Testis (tissue), 3 donors: Measurements from ENCODE around the gene PMS2. TPM values are rescaled to one million over a fixed set of nuclear protein-coding genes. Genes with fewer than 3 reads are reported as not detected.

Experiments used
- DNase-seq: peaks from one replicate; pipeline ENCODE4 v3.0.0-alpha.2; 2019
- H3K27ac ChIP-seq, 2 donors: fragments of 200-600 bp; sonication (generic); one replicate each; pipeline ENCODE4 v1.5.1; 2019
- H3K27me3 ChIP-seq: fragments of 200-600 bp; sonication (generic); one replicate; pipeline ENCODE4 v1.5.1; 2019
- H3K36me3 ChIP-seq: fragments of 200-600 bp; sonication (generic); one replicate; pipeline ENCODE4 v1.5.1; 2017; ENCODE audit warnings: low read depth; ENCODE audit errors: missing control alignments
- H3K4me1 ChIP-seq: fragments of 200-600 bp; sonication (generic); one replicate; pipeline ENCODE4 v1.5.1; 2019
- H3K4me3 ChIP-seq, 2 donors: fragments of 200-600 bp; sonication (generic); one replicate each; pipeline ENCODE4 v1.5.1; 2017 to 2019
- H3K9me3 ChIP-seq: fragments of 200-600 bp; sonication (generic); one replicate; pipeline ENCODE4 v1.5.1; 2017
- POLR2A ChIP-seq: fragments of 450-650 bp; IDR thresholded peaks from one replicate; pipeline ENCODE4 v1.6.1; 2017; ENCODE audit warnings: antibody characterized with exemption, mild to moderate bottlenecking, moderate library complexity
- WGBS, 2 donors: methylation state at CpG; one replicate each; pipeline ENCODE4 v1.1.5; 2018; 5-methylcytosine and 5-hydroxymethylcytosine counted together
- intact Hi-C: fragments of 100-400 bp; cut with DNase I; formaldehyde crosslinking; loops from one replicate; pipeline ENCODE4 v1.15.1; 2023; ENCODE audit warnings: low total_unique reads
- polyA plus RNA-seq: library from polyadenylated mRNA; stranded (reverse); fragments of 350-450 nt; fragmentation: Illumina TruSeq; extraction: RNeasy Lipid Tissue Mini Kit (QIAGEN cat#74804); gene quantifications from one replicate; pipeline ENCODE4 v1.2.3, GENCODE V29; 2014; ENCODE audit warnings: low read depth, low replicate concordance; ENCODE audit not compliant: insufficient read depth
- total RNA-seq, 2 donors: library from RNA; depleted of rRNA; stranded (reverse); fragments of >200 nt; gene quantifications; one replicate each; pipeline ENCODE4 v1.2.3, GENCODE V29; 2016
- TF ChIP-seq, protein P1 (sequence below), 3 experiments: fragments of 450-650 bp in 2 of 3; fragments of 200-600 bp in 1 of 3; sonication (generic) in 1 of 3; IDR thresholded peaks; one replicate each; pipeline ENCODE4 v1.5.1; 2016 to 2019; ENCODE audit warnings: antibody characterized with exemption in 3 of 3, mild to moderate bottlenecking in 2 of 3, moderate library complexity in 1 of 3

PMS2 gene
- total and polyA plus RNA-seq, 3 donors from 2014 or later = 9.2 to 13.3 (median 9.9) TPM

DNA sequence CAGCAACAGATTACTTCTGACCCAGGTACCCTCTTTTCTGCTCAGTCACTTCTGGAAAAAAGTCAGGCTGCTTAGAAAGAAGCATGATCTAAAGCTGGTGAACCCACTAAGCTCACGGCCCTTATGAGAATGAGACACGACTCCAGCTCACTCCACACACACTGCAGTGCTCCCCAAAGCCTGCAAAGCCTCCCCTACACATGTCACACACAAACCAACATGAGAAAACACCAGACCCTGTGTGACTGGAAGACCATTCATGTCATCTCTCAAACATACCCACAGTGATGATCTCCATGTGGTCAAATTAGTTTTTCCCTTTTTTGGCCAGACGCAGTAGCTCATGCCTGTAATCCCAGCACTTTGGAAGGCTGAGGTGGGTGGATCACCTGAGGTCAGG lies 22.7 kb upstream of the PMS2 start:
- 91% methylated on average over 3 of the region's 3 CpGs for WGBS, 2 donors
- H3K4me1 ChIP-seq = no peaks in the 10 kb centered on the region
- no peak for DNase-seq
- no peaks in the 10 kb centered on the region for H3K27me3 ChIP-seq
- TF ChIP-seq POLR2A = no peak
- TF ChIP-seq, protein P1, sequence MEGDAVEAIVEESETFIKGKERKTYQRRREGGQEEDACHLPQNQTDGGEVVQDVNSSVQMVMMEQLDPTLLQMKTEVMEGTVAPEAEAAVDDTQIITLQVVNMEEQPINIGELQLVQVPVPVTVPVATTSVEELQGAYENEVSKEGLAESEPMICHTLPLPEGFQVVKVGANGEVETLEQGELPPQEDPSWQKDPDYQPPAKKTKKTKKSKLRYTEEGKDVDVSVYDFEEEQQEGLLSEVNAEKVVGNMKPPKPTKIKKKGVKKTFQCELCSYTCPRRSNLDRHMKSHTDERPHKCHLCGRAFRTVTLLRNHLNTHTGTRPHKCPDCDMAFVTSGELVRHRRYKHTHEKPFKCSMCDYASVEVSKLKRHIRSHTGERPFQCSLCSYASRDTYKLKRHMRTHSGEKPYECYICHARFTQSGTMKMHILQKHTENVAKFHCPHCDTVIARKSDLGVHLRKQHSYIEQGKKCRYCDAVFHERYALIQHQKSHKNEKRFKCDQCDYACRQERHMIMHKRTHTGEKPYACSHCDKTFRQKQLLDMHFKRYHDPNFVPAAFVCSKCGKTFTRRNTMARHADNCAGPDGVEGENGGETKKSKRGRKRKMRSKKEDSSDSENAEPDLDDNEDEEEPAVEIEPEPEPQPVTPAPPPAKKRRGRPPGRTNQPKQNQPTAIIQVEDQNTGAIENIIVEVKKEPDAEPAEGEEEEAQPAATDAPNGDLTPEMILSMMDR (IDR thresholded peaks at IDR 0.05) = no peak
- no peak overlapping the region for H3K27ac ChIP-seq
- no peaks in the 10 kb centered on the region for H3K9me3 ChIP-seq
- intact Hi-C loops = no loop called here
- no peak overlapping the region for H3K4me3 ChIP-seq
- no peaks in the 10 kb centered on the region for H3K36me3 ChIP-seq

DNA sequence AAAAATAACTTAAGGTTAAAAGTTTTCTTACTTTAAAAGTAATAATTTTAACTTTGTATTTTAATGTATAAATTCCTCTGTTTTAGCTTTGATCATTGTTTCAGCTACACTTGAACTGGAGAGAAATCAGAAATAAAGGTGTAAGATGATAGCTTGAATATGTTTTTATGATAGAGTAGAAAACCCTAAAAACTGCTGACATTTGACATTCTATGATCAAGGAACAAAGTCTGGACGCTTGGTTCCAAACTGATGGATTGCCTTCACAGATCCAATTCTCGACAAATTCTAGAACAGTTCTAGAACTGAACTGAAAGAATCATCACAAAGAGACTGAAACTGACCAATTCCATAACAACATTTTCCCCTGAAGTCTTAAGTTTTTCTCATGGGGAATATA lies 22.1 kb upstream of the PMS2 start, which contains the start of gene ANKRD61:
TSS of gene ANKRD61 (plus strand) at position 389 of the 400 bp plus-strand sequence. CDS start at position 389, 0 bp downstream.
- WGBS, 2 donors = 91 to 92% methylated on average over 2 of the region's 2 CpGs
- Histone ChIP-seq H3K9me3 (no peaks in the 10 kb centered on the region), H3K36me3 (no peaks in the 10 kb centered on the region), H3K4me1 (no peaks in the 10 kb centered on the region), H3K27ac (no peak within 1 kb of the TSS), H3K27me3 (no peaks in the 10 kb centered on the region), H3K4me3 (no peak within 1 kb of the TSS)
- intact Hi-C loops = no loop called here
- no peak for DNase-seq
- TF ChIP-seq, protein P1 (IDR thresholded peaks at IDR 0.05) = no peak
- no peak for TF ChIP-seq POLR2A

DNA sequence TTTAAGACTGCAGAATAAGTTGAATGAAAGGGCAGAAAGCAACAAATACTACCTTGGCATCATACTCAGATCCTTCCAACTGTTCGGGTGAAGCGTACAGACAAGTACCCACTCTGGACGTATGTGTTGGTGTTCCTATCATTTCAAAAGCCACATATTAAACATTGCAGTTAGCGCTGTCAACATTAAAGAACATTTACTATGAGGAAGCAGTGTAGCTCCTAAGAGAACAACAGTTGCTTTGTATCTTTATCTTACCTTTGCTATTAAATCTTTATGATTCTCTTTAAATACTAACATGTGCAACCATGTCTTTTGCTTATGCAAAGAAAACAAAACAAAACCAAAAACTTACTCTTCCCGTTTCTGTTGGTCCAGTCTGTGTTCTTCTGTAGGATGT lies 19.7 kb upstream of the PMS2 start:
- Histone ChIP-seq H3K9me3 (no peaks in the 10 kb centered on the region), H3K4me1 (no peaks in the 10 kb centered on the region), H3K36me3 (no peaks in the 10 kb centered on the region), H3K27ac (no peak overlapping the region), H3K27me3 (no peaks in the 10 kb centered on the region), H3K4me3 (no peak overlapping the region)
- no peak for TF ChIP-seq POLR2A
- TF ChIP-seq, protein P1 (IDR thresholded peaks at IDR 0.05) = no peak
- no peak for DNase-seq
- WGBS, 2 donors = 91 to 94% methylated on average over 5 of the region's 5 CpGs
- intact Hi-C loops = no loop called here

DNA sequence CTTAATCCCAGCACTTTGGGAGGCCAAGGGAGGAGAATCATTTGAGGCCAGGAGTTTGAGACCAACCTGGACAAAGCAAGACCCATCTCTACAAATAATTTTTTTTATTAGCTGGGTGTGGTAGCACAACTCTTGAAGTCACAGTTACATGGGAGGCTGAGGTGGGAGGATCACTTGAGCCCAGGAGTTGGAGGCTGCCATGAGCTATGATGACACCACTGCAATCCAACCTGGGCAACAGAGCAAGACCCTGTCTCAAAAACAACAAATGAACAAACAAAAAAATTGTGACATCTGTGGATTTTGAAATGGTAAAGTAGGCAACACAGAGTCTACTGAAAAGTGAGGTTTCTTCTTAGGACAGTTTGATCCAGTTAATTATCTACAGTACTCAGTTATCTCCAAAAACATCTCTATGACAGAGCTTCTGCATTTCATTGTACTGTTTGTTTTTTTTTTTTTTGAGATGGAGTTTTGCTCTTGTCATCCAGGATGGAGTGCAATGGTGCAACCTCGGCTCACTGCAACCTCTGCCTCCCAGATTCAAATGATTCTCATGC lies 19.0 kb upstream of the PMS2 start:
- intact Hi-C loops = no loop called here
- Histone ChIP-seq H3K27ac (no peak overlapping the region), H3K9me3 (no peaks in the 10 kb centered on the region), H3K27me3 (no peaks in the 10 kb centered on the region), H3K36me3 (no peaks in the 10 kb centered on the region), H3K4me3 (no peak overlapping the region), H3K4me1 (no peaks in the 10 kb centered on the region)
- DNase-seq = no peak
- 93 to 100% methylated on average over 1 of the region's 1 CpG for WGBS, 2 donors
- TF ChIP-seq POLR2A = no peak
- TF ChIP-seq, protein P1 (IDR thresholded peaks at IDR 0.05) = no peak

DNA sequence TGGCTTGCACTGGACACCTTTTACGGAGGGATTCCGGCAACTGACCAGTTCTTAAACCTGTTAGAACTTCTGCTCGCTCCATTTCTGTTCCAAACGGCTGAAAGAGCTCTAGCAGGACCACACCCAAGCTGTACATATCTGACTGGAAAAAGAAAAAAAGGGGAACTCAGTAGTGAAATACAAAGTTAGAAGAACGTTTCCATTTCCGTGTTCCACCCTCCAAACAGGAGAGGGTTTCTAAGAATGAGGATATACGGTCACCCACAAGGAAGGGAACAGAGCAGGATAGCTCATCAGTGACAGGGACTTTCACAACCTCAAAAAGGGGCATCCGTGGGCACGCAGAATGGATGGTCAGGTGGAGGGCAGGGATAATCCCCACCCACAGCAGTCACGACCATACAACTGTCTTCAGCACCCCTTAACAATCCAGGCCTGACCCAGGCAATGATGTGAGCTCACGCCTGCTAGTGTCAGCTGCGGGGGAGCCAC lies 18.0 kb upstream of the PMS2 start:
- no peak for TF ChIP-seq POLR2A
- peak overlapping the region in 1 of 2 donors; percentile 32 for H3K27ac ChIP-seq
- H3K36me3 ChIP-seq = no peaks in the 10 kb centered on the region
- intact Hi-C loops = no loop called here
- no peaks in the 10 kb centered on the region for H3K4me1 ChIP-seq
- no peak overlapping the region for H3K4me3 ChIP-seq
- WGBS, 2 donors = 87 to 88% methylated on average over 12 of the region's 12 CpGs
- DNase-seq = no peak
- H3K9me3 ChIP-seq = no peaks in the 10 kb centered on the region
- no peaks in the 10 kb centered on the region for H3K27me3 ChIP-seq
